GM10248 (cell line): ENCODE data around the gene HCN4.

Experiments used
- CTCF ChIA-PET: fragments of 300-600 bp; sonication (Branson Sonifier 250); formaldehyde crosslinking; extraction: SDS; loops from one replicate; lab custom pipeline; 2021; ENCODE audit warnings: antibody characterized with exemption; lab: Yijun Ruan, JAX
- POLR2A ChIA-PET: fragments of 350-650 bp; sonication (Branson Sonifier 250); formaldehyde crosslinking; extraction: SDS; loops from one replicate; lab custom pipeline; 2020; ENCODE audit warnings: antibody characterized with exemption; lab: Yijun Ruan, JAX
- DNase-seq: peaks from one replicate; pipeline ENCODE4 v3.0.0; 2012; ENCODE audit errors: extremely low spot score
- TF ChIP-seq, protein P1 (sequence below): IDR thresholded peaks from 2 replicates; pipeline ENCODE4 v1.5.1; 2012; ENCODE audit warnings: mild to moderate bottlenecking, low read depth; ENCODE audit errors: extremely low read depth, missing control alignments, control extremely low read depth

The HCN4 gene

DNA sequence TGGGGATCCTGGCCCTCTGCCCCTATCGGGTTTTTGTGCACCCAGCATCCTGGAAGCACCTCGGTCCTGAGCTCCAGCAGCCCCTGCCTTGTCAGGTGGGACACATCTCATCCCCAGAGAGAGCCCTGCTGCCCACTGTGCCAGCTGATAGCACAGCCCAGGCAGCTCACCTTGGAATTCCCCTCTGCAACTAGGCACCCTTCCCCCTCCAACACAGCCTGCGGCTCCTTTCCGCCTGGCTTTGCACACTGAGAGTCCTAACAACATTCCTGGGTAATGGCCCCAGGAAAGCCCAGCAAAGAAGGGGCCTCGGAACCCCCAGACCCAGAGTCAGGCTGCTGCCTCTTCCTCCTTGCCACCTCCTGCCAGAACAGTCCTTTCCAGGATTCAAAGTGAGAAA, 5.9 kb downstream of the HCN4 start:
- ChIA-PET POLR2A (no interaction called here), CTCF (no interaction called here)
- DNase-seq = no peak
- TF ChIP-seq, protein P1, sequence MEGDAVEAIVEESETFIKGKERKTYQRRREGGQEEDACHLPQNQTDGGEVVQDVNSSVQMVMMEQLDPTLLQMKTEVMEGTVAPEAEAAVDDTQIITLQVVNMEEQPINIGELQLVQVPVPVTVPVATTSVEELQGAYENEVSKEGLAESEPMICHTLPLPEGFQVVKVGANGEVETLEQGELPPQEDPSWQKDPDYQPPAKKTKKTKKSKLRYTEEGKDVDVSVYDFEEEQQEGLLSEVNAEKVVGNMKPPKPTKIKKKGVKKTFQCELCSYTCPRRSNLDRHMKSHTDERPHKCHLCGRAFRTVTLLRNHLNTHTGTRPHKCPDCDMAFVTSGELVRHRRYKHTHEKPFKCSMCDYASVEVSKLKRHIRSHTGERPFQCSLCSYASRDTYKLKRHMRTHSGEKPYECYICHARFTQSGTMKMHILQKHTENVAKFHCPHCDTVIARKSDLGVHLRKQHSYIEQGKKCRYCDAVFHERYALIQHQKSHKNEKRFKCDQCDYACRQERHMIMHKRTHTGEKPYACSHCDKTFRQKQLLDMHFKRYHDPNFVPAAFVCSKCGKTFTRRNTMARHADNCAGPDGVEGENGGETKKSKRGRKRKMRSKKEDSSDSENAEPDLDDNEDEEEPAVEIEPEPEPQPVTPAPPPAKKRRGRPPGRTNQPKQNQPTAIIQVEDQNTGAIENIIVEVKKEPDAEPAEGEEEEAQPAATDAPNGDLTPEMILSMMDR = no peak

DNA sequence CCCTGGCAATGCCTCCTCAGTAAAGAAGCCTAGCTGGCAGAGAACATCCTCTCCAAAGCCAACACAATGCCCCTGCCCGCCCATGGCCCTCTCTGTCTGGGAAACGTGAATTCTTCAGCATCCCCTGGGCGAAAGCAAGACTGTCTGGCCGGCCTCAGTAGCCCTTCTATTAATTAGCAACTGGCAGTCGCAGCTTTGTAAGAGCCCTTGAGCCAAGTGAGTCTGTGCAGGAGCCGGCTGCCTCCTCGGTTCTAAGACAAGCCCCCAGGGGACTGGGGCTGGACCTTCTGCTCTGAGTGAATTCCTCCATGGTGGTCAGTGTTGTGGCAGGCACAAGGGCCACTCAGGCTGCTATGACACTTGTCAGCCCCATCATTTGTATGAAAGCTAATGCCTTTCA, 7.4 kb downstream of the HCN4 start:
- CTCF ChIA-PET = no interaction called here
- POLR2A ChIA-PET = no interaction called here
- no peak for DNase-seq
- TF ChIP-seq, protein P1 = no peak

DNA sequence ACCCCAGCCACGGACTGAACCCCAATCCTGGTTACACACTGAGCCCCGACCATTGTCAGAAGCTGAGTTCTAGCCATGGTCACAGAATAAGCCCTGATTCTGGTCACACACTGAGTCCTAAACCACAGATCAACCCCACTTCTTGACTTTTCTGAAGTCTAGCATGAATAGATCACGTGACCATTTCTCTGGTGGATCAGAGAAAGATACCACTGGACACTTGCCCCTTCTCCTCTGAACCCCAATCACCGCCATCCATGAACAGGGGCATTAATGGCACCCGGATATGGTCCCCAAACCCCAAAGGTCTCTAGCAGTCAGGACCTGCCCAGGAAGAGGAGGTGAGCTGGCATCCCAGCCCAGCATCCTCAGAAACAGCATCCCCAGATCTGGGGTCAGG, 9.1 kb downstream of the HCN4 start:
- TF ChIP-seq, protein P1 = no peak
- ChIA-PET POLR2A (no interaction called here), CTCF (interaction anchor here (1.5 kb wide), 1 partner anchor 20 kb away, joined by 4 read pairs; no protein-coding TSS in a partner anchor)
- no peak for DNase-seq

DNA sequence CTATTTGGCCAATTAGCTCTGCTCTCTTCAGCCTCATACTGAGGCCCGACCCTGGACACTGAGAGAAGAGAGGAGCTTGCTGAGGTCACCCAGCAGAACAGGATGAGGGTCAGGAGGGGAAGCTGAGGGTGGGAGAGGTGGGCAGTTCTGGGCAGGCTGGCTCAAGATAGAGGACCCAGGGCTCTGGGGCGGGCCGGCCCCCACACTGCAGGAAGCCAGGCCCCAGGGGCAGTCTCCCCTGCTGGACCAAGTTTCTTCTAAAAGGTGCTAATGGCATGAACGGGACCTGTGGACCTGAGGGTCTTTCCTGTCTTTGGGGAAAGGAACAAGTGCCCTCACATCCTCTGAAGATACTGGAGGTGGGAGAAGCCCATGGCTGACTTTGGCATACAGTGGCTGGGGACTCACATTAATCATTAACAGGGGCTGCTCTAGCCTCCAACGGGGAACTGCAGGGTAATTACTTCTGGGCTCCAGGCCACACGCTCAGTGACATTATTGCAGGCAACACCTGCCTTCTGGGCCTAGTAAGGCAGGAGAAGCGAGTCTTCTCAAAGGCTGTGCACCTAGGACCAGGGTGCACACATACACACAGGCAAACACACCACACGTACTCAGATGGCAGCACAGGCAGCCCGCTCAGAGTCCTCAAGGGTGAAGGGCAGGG, 10.6 kb downstream of the HCN4 start:
- DNase-seq = no peak
- CTCF ChIA-PET = no interaction called here
- TF ChIP-seq, protein P1 = no peak
- POLR2A ChIA-PET = no interaction called here

DNA sequence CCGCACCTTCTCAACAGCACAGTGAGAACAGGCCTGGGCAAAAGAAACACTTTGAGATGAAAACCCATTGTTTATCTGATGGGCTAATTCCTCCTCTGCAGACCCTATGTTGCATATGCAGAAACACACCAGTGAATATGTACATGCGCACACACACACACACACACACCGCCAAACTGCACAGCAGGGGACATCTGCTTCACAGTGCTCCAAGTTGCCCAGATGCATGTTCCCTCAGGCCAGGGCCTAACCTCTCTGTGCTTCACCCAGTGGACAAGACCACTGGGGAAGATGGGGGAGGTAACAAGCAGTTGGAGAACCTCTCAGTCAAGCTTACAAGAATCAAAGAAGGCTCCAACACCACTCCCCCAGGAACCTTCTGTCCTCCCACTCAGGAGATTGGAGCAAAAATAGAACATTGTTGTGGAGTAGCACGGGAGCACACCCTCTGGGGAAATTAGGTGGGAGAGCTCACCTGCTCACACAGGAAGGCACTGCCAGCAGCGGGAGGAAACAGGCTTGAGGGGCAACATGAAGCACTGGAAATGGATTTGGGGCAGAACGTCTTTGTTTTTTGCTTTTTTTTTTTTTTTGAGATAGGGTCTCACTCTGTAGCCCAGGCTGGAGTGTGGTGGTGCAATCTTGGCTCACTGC, 13.0 kb downstream of the HCN4 start:
- DNase-seq = no peak
- POLR2A ChIA-PET = no interaction called here
- CTCF ChIA-PET = no interaction called here
- TF ChIP-seq, protein P1 = no peak

DNA sequence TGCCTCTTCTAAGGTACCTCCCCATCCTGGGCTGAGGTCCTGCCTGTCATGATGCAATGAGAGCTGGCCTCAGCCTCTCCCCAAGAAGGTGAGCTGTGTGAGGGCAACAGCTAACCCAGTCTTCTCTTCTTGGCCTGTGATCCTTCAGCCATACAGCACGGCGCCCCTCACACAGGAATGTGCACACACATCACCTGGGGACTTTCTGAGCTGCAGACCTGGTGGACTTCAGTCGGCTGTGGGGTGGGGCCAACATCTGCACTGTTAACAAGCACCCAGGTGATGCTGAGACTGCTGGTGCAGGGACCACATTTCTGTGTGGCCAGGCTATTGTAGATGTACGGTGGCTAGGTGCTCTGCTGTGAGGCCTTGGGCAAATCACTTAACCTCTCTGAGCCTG, 14.5 kb downstream of the HCN4 start:
- no peak for DNase-seq
- TF ChIP-seq, protein P1 = no peak
- ChIA-PET POLR2A (no interaction called here), CTCF (interaction anchor here (1.2 kb wide), 1 partner anchor 31 kb away, joined by 3 read pairs; no protein-coding TSS in a partner anchor)
